Measurements from ENCODE around the gene ZMYM4. TPM values are rescaled to one million over a fixed set of nuclear protein-coding genes. Genes with fewer than 3 reads are reported as not detected.
"Not testable (repeated sequence)": the region's sequence is repeated elsewhere in the genome, so short reads cannot be mapped to it uniquely, and the experiment has no call there.

ZMYM4 gene
- total RNA-seq, 3 donors from 2014 or later = 47.2 to 71.1 (median 47.8) TPM

- DNase-seq (ENCODE audit: low spot score in 2 of 2) = no peak
- TF ChIP-seq POLR2A (IDR thresholded peaks at IDR 0.05) (no peak), CTCF (IDR thresholded peaks at IDR 0.05) (no peak), POLR2AphosphoS5 (IDR thresholded peaks at IDR 0.05) (no peak)
- Histone ChIP-seq H3K27me3 (no peaks in the 10 kb centered on the region), H3K4me1 (no peaks in the 10 kb centered on the region), H3K4me3 (no peak overlapping the region), H3K36me3 (no peaks in the 10 kb centered on the region), H3K9me3 (no peaks in the 10 kb centered on the region), H3K27ac (no peak overlapping the region)
- intact Hi-C loops (cut with DNase I; ENCODE audit: low total_unique reads) = no loop called here
Measured at GRCh38 chr1:35229587-35230360, 38.7 kb upstream of the ZMYM4 start.

- Histone ChIP-seq H3K4me1 (no peaks in the 10 kb centered on the region), H3K4me3 (no peak overlapping the region), H3K9me3 (no peaks in the 10 kb centered on the region), H3K36me3 (no peaks in the 10 kb centered on the region), H3K27ac (no peak overlapping the region), H3K27me3 (no peaks in the 10 kb centered on the region)
- intact Hi-C loops (cut with DNase I; ENCODE audit: low total_unique reads) = no loop called here
- no peak for TF ChIP-seq POLR2AphosphoS5 (IDR thresholded peaks at IDR 0.05)
- TF ChIP-seq CTCF (IDR thresholded peaks at IDR 0.05) = no peak
- TF ChIP-seq POLR2A (IDR thresholded peaks at IDR 0.05) = no peak
- DNase-seq (ENCODE audit: low spot score in 2 of 2) = no peak
Measured at GRCh38 chr1:35231287-35231686, 37.2 kb upstream of the ZMYM4 start.

GRCh38 chr1:35236772-35237171 lies 31.7 kb upstream of the ZMYM4 start:
- H3K9me3 ChIP-seq; DNase-seq (ENCODE audit: low spot score in 2 of 2); H3K4me3 ChIP-seq; H3K36me3 ChIP-seq; intact Hi-C loops (cut with DNase I; ENCODE audit: low total_unique reads); H3K4me1 ChIP-seq; H3K27me3 ChIP-seq; H3K27ac ChIP-seq: not testable (repeated sequence)

GRCh38 chr1:35243691-35244090 lies 24.8 kb upstream of the ZMYM4 start:
- no peak for DNase-seq (ENCODE audit: low spot score in 2 of 2)
- Histone ChIP-seq H3K4me1 (no peaks in the 10 kb centered on the region), H3K27ac (no peak overlapping the region), H3K36me3 (no peaks in the 10 kb centered on the region), H3K27me3 (no peaks in the 10 kb centered on the region), H3K4me3 (no peak overlapping the region), H3K9me3 (no peaks in the 10 kb centered on the region)
- TF ChIP-seq POLR2A (IDR thresholded peaks at IDR 0.05) (no peak), POLR2AphosphoS5 (IDR thresholded peaks at IDR 0.05) (no peak), CTCF (IDR thresholded peaks at IDR 0.05) (no peak)
- intact Hi-C loops (cut with DNase I; ENCODE audit: low total_unique reads) = no loop called here

- Histone ChIP-seq H3K27me3 (no peaks in the 10 kb centered on the region), H3K9me3 (no peaks in the 10 kb centered on the region), H3K27ac (no peak overlapping the region), H3K4me3 (no peak overlapping the region), H3K36me3 (no peaks in the 10 kb centered on the region), H3K4me1 (no peaks in the 10 kb centered on the region)
- intact Hi-C loops (cut with DNase I; ENCODE audit: low total_unique reads) = no loop called here
- DNase-seq (ENCODE audit: low spot score in 2 of 2) = no peak
- no peak for TF ChIP-seq CTCF (IDR thresholded peaks at IDR 0.05)
- no peak for TF ChIP-seq POLR2A (IDR thresholded peaks at IDR 0.05)
- no peak for TF ChIP-seq POLR2AphosphoS5 (IDR thresholded peaks at IDR 0.05)
Measured at GRCh38 chr1:35247256-35247655, 21.3 kb upstream of the ZMYM4 start.

All from breast epithelium (tissue), 4 donors.